ENCODE results near the gene GTPBP1. TPM values are rescaled to one million over a fixed set of nuclear protein-coding genes. Genes with fewer than 3 reads are reported as not detected.
A peak's percentile ranks its signal among the peaks of the same experiment; 100 is the strongest.

The GTPBP1 gene
- total RNA-seq, 1 donor from 2014 or later, result 43.3 TPM

DNA sequence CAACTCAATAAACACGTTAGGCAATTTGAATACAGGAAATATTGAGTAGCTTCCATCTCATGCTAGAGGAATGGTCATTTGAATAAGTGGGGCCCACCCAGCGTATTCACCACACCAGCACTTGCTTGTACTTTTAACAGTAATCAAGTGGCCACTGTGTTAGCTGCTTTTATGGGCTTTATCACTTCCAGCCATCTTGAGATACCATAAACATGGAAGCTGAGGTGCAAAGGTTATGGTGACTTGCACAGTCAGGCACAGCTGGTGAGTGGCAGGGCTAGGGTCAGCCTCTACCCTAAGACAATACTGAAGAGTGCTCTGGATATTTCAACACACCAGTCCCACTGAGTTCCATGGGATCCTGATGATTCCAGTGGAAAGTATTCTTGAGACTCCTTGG lies 11.7 kb upstream of the GTPBP1 start:
- TF ChIP-seq, protein P1, sequence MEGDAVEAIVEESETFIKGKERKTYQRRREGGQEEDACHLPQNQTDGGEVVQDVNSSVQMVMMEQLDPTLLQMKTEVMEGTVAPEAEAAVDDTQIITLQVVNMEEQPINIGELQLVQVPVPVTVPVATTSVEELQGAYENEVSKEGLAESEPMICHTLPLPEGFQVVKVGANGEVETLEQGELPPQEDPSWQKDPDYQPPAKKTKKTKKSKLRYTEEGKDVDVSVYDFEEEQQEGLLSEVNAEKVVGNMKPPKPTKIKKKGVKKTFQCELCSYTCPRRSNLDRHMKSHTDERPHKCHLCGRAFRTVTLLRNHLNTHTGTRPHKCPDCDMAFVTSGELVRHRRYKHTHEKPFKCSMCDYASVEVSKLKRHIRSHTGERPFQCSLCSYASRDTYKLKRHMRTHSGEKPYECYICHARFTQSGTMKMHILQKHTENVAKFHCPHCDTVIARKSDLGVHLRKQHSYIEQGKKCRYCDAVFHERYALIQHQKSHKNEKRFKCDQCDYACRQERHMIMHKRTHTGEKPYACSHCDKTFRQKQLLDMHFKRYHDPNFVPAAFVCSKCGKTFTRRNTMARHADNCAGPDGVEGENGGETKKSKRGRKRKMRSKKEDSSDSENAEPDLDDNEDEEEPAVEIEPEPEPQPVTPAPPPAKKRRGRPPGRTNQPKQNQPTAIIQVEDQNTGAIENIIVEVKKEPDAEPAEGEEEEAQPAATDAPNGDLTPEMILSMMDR (IDR thresholded peaks at IDR 0.05), result no peak
- H3K27ac Mint-ChIP-seq (ENCODE audit: unreplicated experiment), result no peak overlapping the region
- DNase-seq (ENCODE audit: low spot score), result no peak
- no peaks in the 10 kb centered on the region for H3K9me3 Mint-ChIP-seq (ENCODE audit: low read depth)
- no peak overlapping the region for H3K4me3 Mint-ChIP-seq (ENCODE audit: unreplicated experiment)
- H3K27me3 Mint-ChIP-seq (ENCODE audit: low read depth), result no peaks in the 10 kb centered on the region
- H3K36me3 Mint-ChIP-seq (ENCODE audit: low read depth), result peaks cover 24% of the 10 kb centered on the region
- H3K4me1 Mint-ChIP-seq (ENCODE audit: low read depth), result peaks cover 64% of the 10 kb centered on the region

DNA sequence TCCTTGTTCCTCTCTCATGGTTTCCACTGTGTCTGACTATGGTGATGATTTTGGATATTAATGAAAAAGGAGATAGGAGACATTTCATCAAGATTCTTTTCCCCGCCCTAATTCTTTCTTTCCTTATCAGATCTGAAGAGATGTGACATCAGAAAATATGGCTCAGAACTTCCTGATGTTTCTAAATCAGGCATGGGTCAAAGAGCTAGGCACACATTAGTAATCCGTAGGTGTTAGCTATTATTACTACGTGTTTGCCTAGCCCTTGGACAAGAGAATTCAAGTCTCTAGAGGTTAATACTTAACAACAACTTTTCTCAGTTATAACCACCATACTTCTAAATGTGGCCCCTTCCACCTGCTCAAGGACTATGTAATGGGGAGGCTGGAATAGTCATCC lies 10.8 kb upstream of the GTPBP1 start:
- Mint-ChIP-seq H3K27me3 (ENCODE audit: low read depth) (no peaks in the 10 kb centered on the region), H3K4me3 (ENCODE audit: unreplicated experiment) (no peak overlapping the region), H3K27ac (ENCODE audit: unreplicated experiment) (peak overlapping the region; percentile 73), H3K9me3 (ENCODE audit: low read depth) (no peaks in the 10 kb centered on the region), H3K4me1 (ENCODE audit: low read depth) (peaks cover 71% of the 10 kb centered on the region), H3K36me3 (ENCODE audit: low read depth) (peaks cover 19% of the 10 kb centered on the region)
- DNase-seq (ENCODE audit: low spot score), result no peak
- TF ChIP-seq, protein P1 (IDR thresholded peaks at IDR 0.05), result no peak

DNA sequence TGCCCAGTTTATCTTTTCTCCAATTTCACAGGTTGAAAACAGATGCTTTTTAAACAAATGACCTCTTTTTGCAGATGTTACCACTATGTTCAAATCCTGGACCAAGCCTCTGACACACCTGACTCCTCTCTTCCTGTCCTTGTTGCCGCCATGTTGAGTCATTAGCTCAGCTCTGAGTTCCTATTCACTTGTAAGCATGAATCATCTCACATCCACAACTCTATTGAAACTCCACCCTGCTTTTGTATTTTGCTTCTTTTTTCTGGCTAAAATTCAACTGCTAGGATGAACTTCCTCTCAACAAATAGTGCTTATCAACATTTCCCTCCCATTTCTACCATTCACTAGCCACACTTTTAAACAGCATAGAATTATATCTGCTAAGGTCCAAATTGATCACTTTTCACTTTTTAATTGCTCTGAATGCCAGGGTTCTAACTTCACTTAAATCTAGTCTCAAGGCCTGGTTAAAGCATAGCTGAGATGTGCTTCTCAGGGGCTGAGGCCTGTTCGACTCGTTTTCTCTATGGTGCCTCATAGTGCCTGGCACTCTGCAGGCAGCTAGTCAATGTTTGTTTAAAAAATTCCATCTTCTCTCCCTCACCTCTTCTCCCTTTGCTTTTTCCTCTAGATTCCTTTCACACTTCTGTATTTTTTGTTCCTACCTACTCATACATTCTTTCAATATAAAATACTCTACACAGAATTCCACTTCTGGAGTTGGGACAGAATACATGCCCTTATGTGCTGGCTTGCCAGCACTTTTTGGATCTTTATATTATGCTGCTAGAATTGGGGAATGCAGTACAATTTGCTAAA lies 8.9 kb upstream of the GTPBP1 start:
- Mint-ChIP-seq H3K36me3 (ENCODE audit: low read depth) (peaks cover 15% of the 10 kb centered on the region), H3K4me3 (ENCODE audit: unreplicated experiment) (peak overlapping the region; percentile 90)

GRCh38 chr22:38697425-38698089 lies 8.2 kb upstream of the GTPBP1 start:
- Mint-ChIP-seq H3K27ac (ENCODE audit: unreplicated experiment) (peak overlapping the region; percentile 99), H3K4me3 (ENCODE audit: unreplicated experiment) (peak overlapping the region; percentile 90), H3K9me3 (ENCODE audit: low read depth) (no peaks in the 10 kb centered on the region), H3K4me1 (ENCODE audit: low read depth) (peaks cover 68% of the 10 kb centered on the region), H3K36me3 (ENCODE audit: low read depth) (peaks cover 15% of the 10 kb centered on the region), H3K27me3 (ENCODE audit: low read depth) (no peaks in the 10 kb centered on the region)
- TF ChIP-seq, protein P1 (IDR thresholded peaks at IDR 0.05), result no peak
- no peak for DNase-seq (ENCODE audit: low spot score)

More for the DNA sequence above, 8.9 kb upstream of the GTPBP1 start:
- no peaks in the 10 kb centered on the region for H3K9me3 Mint-ChIP-seq (ENCODE audit: low read depth)
- TF ChIP-seq, protein P1 (IDR thresholded peaks at IDR 0.05), result no peak
- peak overlapping the region; percentile 99 for H3K27ac Mint-ChIP-seq (ENCODE audit: unreplicated experiment)
- no peaks in the 10 kb centered on the region for H3K27me3 Mint-ChIP-seq (ENCODE audit: low read depth)
- DNase-seq (ENCODE audit: low spot score), result no peak
- H3K4me1 Mint-ChIP-seq (ENCODE audit: low read depth), result peaks cover 71% of the 10 kb centered on the region

DNA sequence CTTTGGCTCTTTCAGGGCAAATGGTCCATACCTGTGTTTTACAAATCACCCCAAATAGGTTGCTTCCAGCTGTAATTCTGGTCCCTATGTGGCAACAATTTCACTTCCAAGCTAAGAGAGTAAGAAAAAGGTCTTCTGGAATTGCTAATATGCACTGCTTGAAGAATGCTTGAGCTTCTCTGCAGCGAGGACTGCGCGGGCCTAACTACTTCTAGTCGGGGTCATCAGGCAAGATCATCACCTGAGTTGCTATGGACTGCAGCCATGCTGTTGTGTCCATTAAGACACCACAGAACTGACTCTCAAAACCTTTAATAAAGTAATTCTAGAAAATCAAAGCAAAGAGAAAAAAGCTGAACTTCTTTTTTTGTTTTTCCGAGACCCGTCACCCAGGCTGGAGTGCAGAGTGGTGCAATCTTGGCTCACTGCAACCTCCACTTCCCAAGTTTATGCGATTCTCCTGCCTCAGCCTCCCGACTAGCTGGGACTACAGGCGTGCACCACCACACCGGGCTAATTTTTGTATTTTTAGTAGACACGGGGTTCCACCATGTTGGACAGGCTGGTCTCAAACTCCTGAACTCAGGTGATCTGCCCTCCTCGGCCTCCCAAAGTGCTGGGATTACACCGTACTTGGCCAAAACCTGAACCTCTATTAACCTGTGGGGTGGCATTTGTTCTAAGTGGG lies 7.2 kb upstream of the GTPBP1 start:
- DNase-seq (ENCODE audit: low spot score), result no peak

More for the DNA sequence above, 7.2 kb upstream of the GTPBP1 start:
- TF ChIP-seq, protein P1 (IDR thresholded peaks at IDR 0.05), result no peak
- peaks cover 8% of the 10 kb centered on the region for H3K36me3 Mint-ChIP-seq (ENCODE audit: low read depth)
- no peaks in the 10 kb centered on the region for H3K27me3 Mint-ChIP-seq (ENCODE audit: low read depth)
- no peaks in the 10 kb centered on the region for H3K9me3 Mint-ChIP-seq (ENCODE audit: low read depth)
- peak overlapping the region; percentile 90 for H3K4me3 Mint-ChIP-seq (ENCODE audit: unreplicated experiment)
- H3K27ac Mint-ChIP-seq (ENCODE audit: unreplicated experiment), result peak overlapping the region; percentile 99
- H3K4me1 Mint-ChIP-seq (ENCODE audit: low read depth), result peaks cover 62% of the 10 kb centered on the region

Measured in chondrocyte (in vitro differentiated cells).